A549 (cell line): ENCODE results near the gene HIVEP3. TPM values are rescaled to one million over a fixed set of nuclear protein-coding genes. Genes with fewer than 3 reads are reported as not detected.
"Not testable (repeated sequence)": the region's sequence is repeated elsewhere in the genome, so short reads cannot be mapped to it uniquely, and the experiment has no call there.

Source experiments
- ATAC-seq, 2 experiments: fragments of 200-7000 bp in 1 of 2; fragments of >200 bp in 1 of 2; cut with Nextera tagmentation in 1 of 2; cut with Tn5 transposase in 1 of 2; 3 replicates each; pipeline versions ENCODE4 v1.8.0 to v1.9.1; 2018 to 2020; ENCODE audit warnings: mild to moderate bottlenecking in 1 of 2, moderate library complexity in 1 of 2
- CTCF ChIA-PET: fragments of 300-600 bp; sonication (Branson Sonifier 250); formaldehyde crosslinking; extraction: SDS; loops from one replicate; lab custom pipeline; 2021; ENCODE audit warnings: antibody characterized with exemption, inconsistent platforms; lab: Yijun Ruan, JAX
- POLR2A ChIA-PET: fragments of 350-600 bp; formaldehyde crosslinking; extraction: SDS; loops from one replicate; lab custom pipeline; 2021; ENCODE audit warnings: antibody characterized with exemption, inconsistent platforms; lab: Yijun Ruan, JAX
- DNase-seq, 2 experiments: peaks; one replicate each; pipeline versions ENCODE4 v3.0.0 to v3.0.0-alpha.2; 2011 to 2016; ENCODE audit warnings: low read depth in 1 of 2, low spot score in 1 of 2
- FAIRE-seq: peaks from 2 replicates; lab custom pipeline; 2011; peaks lifted over from hg19 to GRCh38; lab: Jason Lieb, UNC
- H3K27ac ChIP-seq, 2 experiments: fragments of >200 bp; sonication (Bioruptor Twin); formaldehyde crosslinking; 3 replicates each; pipeline ENCODE4 v1.5.1; 2016 to 2017
- H3K4me1 ChIP-seq: fragments of >200 bp; sonication (Bioruptor Twin); formaldehyde crosslinking; 3 replicates; pipeline ENCODE4 v1.6.1; 2016
- H3K4me2 ChIP-seq: fragments of >200 bp; sonication (Bioruptor Twin); formaldehyde crosslinking; 3 replicates; pipeline ENCODE4 v1.6.1; 2016
- H3K4me3 ChIP-seq: fragments of >200 bp; sonication (Bioruptor Twin); formaldehyde crosslinking; 3 replicates; pipeline ENCODE4 v1.5.1; 2016
- H3K9me3 ChIP-seq: fragments of >200 bp; sonication (Bioruptor Twin); formaldehyde crosslinking; 3 replicates; pipeline ENCODE4 v1.6.1; 2016
- ATOH8 ChIP-seq: fragments of 250-450 bp; sonication (Bioruptor Pico); IDR thresholded peaks from 2 replicates; pipeline ENCODE4 v1.5.0; 2020; ENCODE audit warnings: low read depth, mild to moderate bottlenecking, moderate library complexity
- BHLHE40 ChIP-seq: IDR thresholded peaks from 2 replicates; pipeline ENCODE4 v1.6.1; 2012; ENCODE audit warnings: low read depth, low read length, inconsistent platforms
- CBX8 ChIP-seq: fragments of 200-600 bp; sonication (generic); IDR thresholded peaks from 2 replicates; pipeline ENCODE4 v1.6.1; 2016
- CHD4 ChIP-seq: fragments of 200-600 bp; sonication (generic); IDR thresholded peaks from 2 replicates; pipeline ENCODE4 v1.6.1; 2016; ENCODE audit warnings: antibody characterized with exemption, mild to moderate bottlenecking, borderline replicate concordance
- ELK1 ChIP-seq: fragments of 150-350 bp; IDR thresholded peaks from 2 replicates; pipeline ENCODE4 v1.6.1; 2014; ENCODE audit warnings: low read depth, mild to moderate bottlenecking, low read length
- FOSB ChIP-seq: fragments of 250-450 bp; sonication (Bioruptor Pico); IDR thresholded peaks from 2 replicates; pipeline ENCODE4 v1.5.0; 2020; ENCODE audit warnings: mild to moderate bottlenecking, moderate library complexity
- FOSL2 ChIP-seq, 2 experiments: fragments of 450-650 bp in 1 of 2; fragments of >200 bp in 1 of 2; sonication (Bioruptor Twin) in 1 of 2; formaldehyde crosslinking; IDR thresholded peaks; 2 replicates each; pipeline versions ENCODE4 v1.5.0 to v1.6.1; 2016 to 2020; ENCODE audit warnings: mild to moderate bottlenecking in 1 of 2, moderate library complexity in 1 of 2
- GATA3 ChIP-seq: IDR thresholded peaks from 2 replicates; pipeline ENCODE4 v1.6.1; 2012; ENCODE audit warnings: borderline replicate concordance
- HOXB13 ChIP-seq: fragments of 250-450 bp; sonication (Bioruptor Pico); IDR thresholded peaks from 2 replicates; pipeline ENCODE4 v1.5.0; 2020; ENCODE audit warnings: low read depth, mild to moderate bottlenecking, moderate library complexity
- KDM5A ChIP-seq: fragments of 200-600 bp; sonication (generic); IDR thresholded peaks from 2 replicates; pipeline ENCODE4 v1.6.1; 2016; ENCODE audit warnings: antibody characterized with exemption, mild to moderate bottlenecking
- MAX ChIP-seq: IDR thresholded peaks from 2 replicates; pipeline ENCODE4 v1.6.1; 2012
- MAZ ChIP-seq: fragments of 150-350 bp; IDR thresholded peaks from 2 replicates; pipeline ENCODE4 v1.6.1; 2014; ENCODE audit warnings: antibody characterized with exemption, low read depth, low read length, borderline replicate concordance
- MYC ChIP-seq: IDR thresholded peaks from 2 replicates; pipeline ENCODE4 v1.6.1; 2012; ENCODE audit warnings: mild to moderate bottlenecking, inconsistent platforms, low read length, improper control_type of control experiment, borderline replicate concordance
- RFX5 ChIP-seq: fragments of 450-650 bp; IDR thresholded peaks from 2 replicates; pipeline ENCODE4 v1.7.1; 2014; ENCODE audit warnings: antibody characterized with exemption, mild to moderate bottlenecking, moderate library complexity
- ZNF302 ChIP-seq: fragments of 250-450 bp; sonication (Bioruptor Pico); IDR thresholded peaks from 2 replicates; pipeline ENCODE4 v1.9.0; 2021; ENCODE audit warnings: inconsistent platforms, mild to moderate bottlenecking, moderate library complexity
- WGBS: methylation state at CpG from one replicate; pipeline ENCODE4 v1.1.6; 2017; ENCODE audit errors: missing lambda C conversion rate; 5-methylcytosine and 5-hydroxymethylcytosine counted together
- polyA plus RNA-seq, 4 experiments: library from polyadenylated mRNA; depleted of rRNA in 3 of 4; stranded (reverse); fragments of >200 nt; fragmentation: RNase III in 1 of 4; extraction: RNeasy Plus Mini Kit Qiagen cat#74134 plus additional on column Dnase treatment in 1 of 4; gene quantifications; 2 replicates in 3 of 4; 3 replicates in 1 of 4; pipeline ENCODE4 v1.2.3, GENCODE V29; 2011 to 2017
- TF ChIP-seq, protein P1 (sequence below): fragments of 250-450 bp; sonication (Bioruptor Pico); IDR thresholded peaks from 2 replicates; pipeline ENCODE4 v1.5.0; 2021; ENCODE audit warnings: mild to moderate bottlenecking, moderate library complexity, borderline replicate concordance
- TF ChIP-seq, protein P2 (sequence below): fragments of >200 bp; sonication (Bioruptor Twin); formaldehyde crosslinking; IDR thresholded peaks from 2 replicates; pipeline ENCODE4 v1.6.1; 2016
- TF ChIP-seq, protein P3 (sequence below): fragments of >200 bp; sonication (Bioruptor Twin); formaldehyde crosslinking; IDR thresholded peaks from 3 replicates; pipeline ENCODE4 v1.6.1; 2016

Gene HIVEP3
- polyA plus RNA-seq, 2 of the 4 experiments (the other 2 are of a cell fraction): 1.5 to 2.0 TPM

- TF ChIP-seq, protein P1, sequence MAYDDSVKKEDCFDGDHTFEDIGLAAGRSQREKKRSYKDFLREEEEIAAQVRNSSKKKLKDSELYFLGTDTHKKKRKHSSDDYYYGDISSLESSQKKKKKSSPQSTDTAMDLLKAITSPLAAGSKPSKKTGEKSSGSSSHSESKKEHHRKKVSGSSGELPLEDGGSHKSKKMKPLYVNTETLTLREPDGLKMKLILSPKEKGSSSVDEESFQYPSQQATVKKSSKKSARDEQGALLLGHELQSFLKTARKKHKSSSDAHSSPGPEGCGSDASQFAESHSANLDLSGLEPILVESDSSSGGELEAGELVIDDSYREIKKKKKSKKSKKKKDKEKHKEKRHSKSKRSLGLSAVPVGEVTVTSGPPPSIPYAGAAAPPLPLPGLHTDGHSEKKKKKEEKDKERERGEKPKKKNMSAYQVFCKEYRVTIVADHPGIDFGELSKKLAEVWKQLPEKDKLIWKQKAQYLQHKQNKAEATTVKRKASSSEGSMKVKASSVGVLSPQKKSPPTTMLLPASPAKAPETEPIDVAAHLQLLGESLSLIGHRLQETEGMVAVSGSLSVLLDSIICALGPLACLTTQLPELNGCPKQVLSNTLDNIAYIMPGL (CRISPR knock-in tag): no peak
- TF ChIP-seq ZNF302: no peak
- TF ChIP-seq, protein P2, sequence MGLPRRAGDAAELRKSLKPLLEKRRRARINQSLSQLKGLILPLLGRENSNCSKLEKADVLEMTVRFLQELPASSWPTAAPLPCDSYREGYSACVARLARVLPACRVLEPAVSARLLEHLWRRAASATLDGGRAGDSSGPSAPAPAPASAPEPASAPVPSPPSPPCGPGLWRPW: no peak
- no peak for TF ChIP-seq CHD4
- TF ChIP-seq, all 56 proteins: peak for 0
Observed at GRCh38 chr1:41695118-41695745, 223.5 kb downstream of the HIVEP3 start (continued).

DNA sequence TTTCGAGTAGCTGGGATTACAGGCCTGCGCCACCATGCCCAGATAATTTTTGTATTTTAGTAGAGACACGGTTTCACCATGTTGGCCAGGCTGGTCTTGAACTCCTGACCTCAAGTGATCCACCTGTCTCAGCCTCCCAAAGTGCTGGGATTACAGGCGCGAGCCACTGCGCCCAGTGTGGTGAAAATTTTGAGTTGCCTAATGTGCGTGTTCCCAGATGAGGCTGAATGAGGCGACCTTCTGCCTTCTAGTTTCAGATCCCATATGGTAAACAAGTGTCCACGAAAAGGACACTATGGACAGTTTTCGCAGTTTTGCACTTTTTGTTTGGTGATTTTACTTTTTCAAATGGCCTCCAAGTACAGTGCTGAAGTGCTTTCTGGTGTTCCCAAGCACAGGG lies 226.8 kb downstream of the HIVEP3 start:
- H3K9me3 ChIP-seq, H3K27ac ChIP-seq, FAIRE-seq, ATAC-seq, H3K4me1 ChIP-seq, DNase-seq, H3K4me3 ChIP-seq, POLR2A ChIA-PET, H3K4me2 ChIP-seq: not testable (repeated sequence)
- 86% methylated on average over 10 of the region's 10 CpGs for WGBS
- CTCF ChIA-PET: interaction anchor here (1.2 to 3.5 kb wide), 2 partner anchors 9 to 11 kb away, joined by 3 to 9 read pairs; no protein-coding TSS in a partner anchor

GRCh38 chr1:41691424-41691823 lies 227.3 kb downstream of the HIVEP3 start:
- no peak for TF ChIP-seq CHD4
- no peak overlapping the region for H3K27ac ChIP-seq
- FAIRE-seq (no peak), ATAC-seq (no peak), DNase-seq (no peak)
- H3K4me2 ChIP-seq: no peak overlapping the region
- no peak overlapping the region for H3K4me3 ChIP-seq
- H3K9me3 ChIP-seq: no peaks in the 10 kb centered on the region
- H3K4me1 ChIP-seq: no peaks in the 10 kb centered on the region
- WGBS: 56% methylated on average over 2 of the region's 2 CpGs
- ChIA-PET POLR2A (no interaction called here), CTCF (no interaction called here)

DNA sequence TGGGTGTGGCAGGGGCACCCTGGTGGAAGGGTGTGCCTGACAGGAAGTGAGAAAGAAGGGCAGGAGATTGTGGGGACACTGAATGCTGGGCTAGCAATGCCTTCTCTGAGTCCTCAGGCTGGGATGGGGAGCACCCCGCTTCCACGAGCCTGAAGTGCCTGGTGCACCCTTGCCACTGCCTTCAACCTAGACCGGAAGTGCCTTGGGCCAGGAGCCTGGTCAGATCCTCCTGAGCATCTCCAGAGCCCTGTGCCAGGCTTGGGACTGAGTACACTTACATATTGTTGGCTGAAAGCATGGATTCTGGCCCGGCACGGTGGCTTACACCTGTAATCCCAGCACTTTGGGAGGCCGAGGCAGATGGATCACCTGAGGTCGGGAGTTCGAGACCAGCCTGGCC lies 228.4 kb downstream of the HIVEP3 start:
- no peak for ATAC-seq
- ChIA-PET POLR2A (no interaction called here), CTCF (no interaction called here)
- Histone ChIP-seq H3K9me3 (no peaks in the 10 kb centered on the region), H3K4me2 (no peak overlapping the region), H3K4me1 (no peaks in the 10 kb centered on the region), H3K27ac (no peak overlapping the region), H3K4me3 (no peak overlapping the region)
- no peak for FAIRE-seq
- DNase-seq: no peak
- TF ChIP-seq BHLHE40 (no peak), KDM5A (no peak), HOXB13 (CRISPR knock-in tag) (no peak), ATOH8 (CRISPR knock-in tag) (no peak), FOSB (CRISPR knock-in tag) (no peak)
- WGBS: 85% methylated on average over 3 of the region's 8 CpGs

DNA sequence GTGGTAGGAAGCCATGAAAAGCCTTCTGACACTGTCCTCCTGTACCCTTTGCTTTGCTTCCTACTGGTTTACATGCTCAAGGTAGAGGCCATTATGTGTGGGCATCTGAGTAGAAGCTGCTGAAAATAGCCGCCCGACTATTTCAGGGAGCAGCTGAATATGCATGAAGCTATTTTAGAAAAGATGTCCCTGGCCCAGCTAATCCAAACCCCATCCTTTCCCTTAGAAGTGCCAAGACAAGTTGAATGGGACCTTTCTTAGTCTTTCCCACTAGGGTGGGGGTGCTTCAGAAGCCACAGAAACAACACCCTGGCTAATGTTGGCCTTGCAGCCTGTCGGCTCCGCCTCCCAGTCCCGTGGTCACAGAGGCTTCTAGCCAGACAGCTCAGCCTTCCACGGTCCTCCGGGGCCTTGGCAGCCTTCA lies 229.2 kb downstream of the HIVEP3 start:
- Histone ChIP-seq H3K4me3 (no peak overlapping the region), H3K4me1 (no peaks in the 10 kb centered on the region), H3K9me3 (no peaks in the 10 kb centered on the region), H3K4me2 (no peak overlapping the region), H3K27ac (no peak overlapping the region)
- WGBS: 77% methylated on average over 7 of the region's 7 CpGs
- ATAC-seq (no peak), DNase-seq (no peak), FAIRE-seq (no peak)
- ChIA-PET CTCF (no interaction called here), POLR2A (no interaction called here)
- TF ChIP-seq, protein P1 (CRISPR knock-in tag): no peak
- TF ChIP-seq, protein P3, sequence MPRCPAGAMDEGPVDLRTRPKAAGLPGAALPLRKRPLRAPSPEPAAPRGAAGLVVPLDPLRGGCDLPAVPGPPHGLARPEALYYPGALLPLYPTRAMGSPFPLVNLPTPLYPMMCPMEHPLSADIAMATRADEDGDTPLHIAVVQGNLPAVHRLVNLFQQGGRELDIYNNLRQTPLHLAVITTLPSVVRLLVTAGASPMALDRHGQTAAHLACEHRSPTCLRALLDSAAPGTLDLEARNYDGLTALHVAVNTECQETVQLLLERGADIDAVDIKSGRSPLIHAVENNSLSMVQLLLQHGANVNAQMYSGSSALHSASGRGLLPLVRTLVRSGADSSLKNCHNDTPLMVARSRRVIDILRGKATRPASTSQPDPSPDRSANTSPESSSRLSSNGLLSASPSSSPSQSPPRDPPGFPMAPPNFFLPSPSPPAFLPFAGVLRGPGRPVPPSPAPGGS: no peak
- TF ChIP-seq FOSL2 (IDR thresholded peaks at IDR 0.05) (no peak), FOSL2 (CRISPR knock-in tag; IDR thresholded peaks at IDR 0.05) (no peak), GATA3 (no peak), RFX5 (no peak), CBX8 (no peak), MAZ (no peak), MAX (no peak), ELK1 (no peak), MYC (no peak)
- TF ChIP-seq, protein P2: no peak
